Neuronal stem cell (in vitro differentiated cells): Measurements from ENCODE around the gene DEK.

ENCODE experiments used
- DNase-seq: peaks from one replicate; pipeline ENCODE4 v3.0.0-alpha.2; 2013; ENCODE audit warnings: low spot score
- H2AFZ ChIP-seq: one replicate; pipeline ENCODE4 v1.6.1; 2013; ENCODE audit warnings: mild to moderate bottlenecking, low read length, inconsistent platforms
- H2AK5ac ChIP-seq: 2 replicates; pipeline ENCODE4 v1.6.1; 2013; ENCODE audit warnings: low read depth, mild to moderate bottlenecking, inconsistent platforms, low read length, moderate library complexity, mixed read lengths
- H2BK120ac ChIP-seq: 2 replicates; pipeline ENCODE4 v1.6.1; 2013; ENCODE audit warnings: low read depth, mild to moderate bottlenecking, inconsistent platforms, low read length, moderate library complexity, mixed read lengths
- H2BK12ac ChIP-seq: one replicate; pipeline ENCODE4 v1.6.1; 2013; ENCODE audit warnings: low read length, inconsistent platforms
- H2BK15ac ChIP-seq: 2 replicates; pipeline ENCODE4 v1.6.1; 2013; ENCODE audit warnings: mild to moderate bottlenecking, low read length, inconsistent platforms, mixed read lengths
- H2BK5ac ChIP-seq: one replicate; pipeline ENCODE4 v1.6.1; 2013; ENCODE audit warnings: inconsistent platforms, mild to moderate bottlenecking, low read length, moderate library complexity
- H3K14ac ChIP-seq: one replicate; pipeline ENCODE4 v1.6.1; 2013; ENCODE audit warnings: low read length, inconsistent platforms
- H3K18ac ChIP-seq: 2 replicates; pipeline ENCODE4 v1.6.1; 2013; ENCODE audit warnings: low read length, inconsistent platforms
- H3K23ac ChIP-seq: 2 replicates; pipeline ENCODE4 v1.6.1; 2013; ENCODE audit warnings: low read depth, mild to moderate bottlenecking, mixed read lengths, low read length, inconsistent platforms; ENCODE audit not compliant: poor library complexity
- H3K27ac ChIP-seq: replicated peaks from 3 replicates; pipeline ENCODE4 v1.5.1; 2013; ENCODE audit warnings: low read length, inconsistent platforms
- H3K27me3 ChIP-seq, 3 experiments: 2 replicates each; pipeline ENCODE4 v1.6.1; 2013; ENCODE audit warnings: low read length in 3 of 3, mild to moderate bottlenecking in 2 of 3, inconsistent platforms in 1 of 3, low read depth in 1 of 3, mixed read lengths in 1 of 3, moderate library complexity in 1 of 3; ENCODE audit not compliant: control insufficient read depth in 3 of 3, insufficient read depth in 3 of 3
- H3K36me3 ChIP-seq, 2 donors: replicated peaks in 1 of 2; 2 replicates each; pipeline ENCODE4 v1.6.1; 2013; ENCODE audit warnings: low read length in 2 of 2; ENCODE audit not compliant: control insufficient read depth in 2 of 2, insufficient read depth in 2 of 2
- H3K4ac ChIP-seq: 2 replicates; pipeline ENCODE4 v1.6.1; 2013; ENCODE audit warnings: inconsistent platforms, mild to moderate bottlenecking, low read length, moderate library complexity
- H3K4me1 ChIP-seq, 2 donors: 1 replicate in 1 of 2; 2 replicates in 1 of 2; pipeline ENCODE4 v1.6.1; 2013; ENCODE audit warnings: low read length in 2 of 2, low read depth in 1 of 2; ENCODE audit not compliant: control insufficient read depth in 2 of 2, insufficient read depth in 1 of 2
- H3K4me2 ChIP-seq: one replicate; pipeline ENCODE4 v1.6.1; 2013; ENCODE audit warnings: mild to moderate bottlenecking, low read length, inconsistent platforms; ENCODE audit not compliant: insufficient read depth, poor library complexity, severe bottlenecking
- H3K4me3 ChIP-seq, 2 donors: 2 replicates each; pipeline ENCODE4 v1.5.1; 2013; ENCODE audit warnings: low read length in 2 of 2, mild to moderate bottlenecking in 2 of 2, inconsistent platforms in 1 of 2, moderate library complexity in 1 of 2
- H3K79me1 ChIP-seq: one replicate; pipeline ENCODE4 v1.6.1; 2013; ENCODE audit warnings: low read depth, mild to moderate bottlenecking, inconsistent platforms, low read length, moderate library complexity
- H3K9ac ChIP-seq: one replicate; pipeline ENCODE4 v1.6.1; 2013; ENCODE audit warnings: mild to moderate bottlenecking, low read depth, low read length, inconsistent platforms; ENCODE audit not compliant: poor library complexity
- H3K9me3 ChIP-seq, 2 donors: replicated peaks in 1 of 2; 2 replicates each; pipeline versions ENCODE3 to v1.6.1; 2013; ENCODE audit warnings: low read length in 2 of 2, mild to moderate bottlenecking in 2 of 2, inconsistent platforms in 1 of 2, low read depth in 1 of 2, mixed read lengths in 1 of 2, moderate library complexity in 1 of 2; ENCODE audit not compliant: control insufficient read depth in 2 of 2, insufficient read depth in 1 of 2
- H4K8ac ChIP-seq: one replicate; pipeline ENCODE4 v1.6.1; 2013; ENCODE audit warnings: low read depth, mild to moderate bottlenecking, inconsistent platforms, low read length, moderate library complexity
- H4K91ac ChIP-seq: one replicate; pipeline ENCODE4 v1.6.1; 2013; ENCODE audit warnings: low read length, low read depth, mild to moderate bottlenecking, inconsistent platforms; ENCODE audit not compliant: poor library complexity
- WGBS, 2 donors: extraction: QIAGEN DNeasy Blood & Tissue Kit; methylation state at CpG; one replicate each; pipeline ENCODE4 v1.1.7; 2013; ENCODE audit warnings: missing lambda C conversion rate in 2 of 2, mixed read lengths in 1 of 2; ENCODE audit not compliant: insufficient read length in 2 of 2, insufficient replicate concordance in 1 of 2; ENCODE audit errors: extremely low coverage in 2 of 2; 5-methylcytosine and 5-hydroxymethylcytosine counted together

The DEK gene

GRCh38 chr6:18308070-18308735 lies 43.9 kb upstream of the DEK start:
- H2BK12ac ChIP-seq: no peak overlapping the region
- no CpG with 5 or more reads among the region's 4 CpGs for WGBS, 2 donors
- H2BK15ac ChIP-seq: no peak overlapping the region
- no peak overlapping the region for H3K9ac ChIP-seq
- H3K27ac ChIP-seq: no peak overlapping the region
- H3K4me3 ChIP-seq: no peak overlapping the region
- no peak for DNase-seq
- no peak overlapping the region for H3K4me2 ChIP-seq
- no peak overlapping the region for H2BK120ac ChIP-seq
- no peaks in the 10 kb centered on the region for H3K27me3 ChIP-seq
- no peak overlapping the region for H3K4ac ChIP-seq
- H4K8ac ChIP-seq: no peak overlapping the region
- no peak overlapping the region for H3K18ac ChIP-seq
- H2BK5ac ChIP-seq: no peak overlapping the region
- H3K79me1 ChIP-seq: no peaks in the 10 kb centered on the region
- H3K14ac ChIP-seq: no peak overlapping the region
- no peaks in the 10 kb centered on the region for H3K36me3 ChIP-seq
- no peaks in the 10 kb centered on the region for H3K9me3 ChIP-seq
- no peak overlapping the region for H3K23ac ChIP-seq
- no peak overlapping the region for H2AK5ac ChIP-seq
- H2AFZ ChIP-seq: no peak overlapping the region
- no peak overlapping the region for H4K91ac ChIP-seq
- H3K4me1 ChIP-seq: peaks cover 0 to 3% of the 10 kb centered on the region in 2 donors

- Histone ChIP-seq H3K4me2 (no peak overlapping the region), H3K4me1 (peaks cover 0 to 3% of the 10 kb centered on the region in 2 donors), H3K4ac (no peak overlapping the region), H3K79me1 (no peaks in the 10 kb centered on the region), H3K9me3 (no peaks in the 10 kb centered on the region), H2BK120ac (no peak overlapping the region), H4K8ac (no peak overlapping the region), H3K27ac (no peak overlapping the region), H2BK12ac (no peak overlapping the region), H3K27me3 (no peaks in the 10 kb centered on the region), H2BK15ac (no peak overlapping the region), H2AFZ (no peak overlapping the region), H3K18ac (no peak overlapping the region), H3K14ac (no peak overlapping the region), H2AK5ac (no peak overlapping the region), H3K23ac (no peak overlapping the region), H4K91ac (no peak overlapping the region), H3K36me3 (no peaks in the 10 kb centered on the region), H2BK5ac (no peak overlapping the region), H3K4me3 (no peak overlapping the region), H3K9ac (no peak overlapping the region)
- WGBS, 2 donors: no CpG with 5 or more reads among the region's 2 CpGs
- DNase-seq: no peak
These were observed 42.6 kb upstream of the DEK start for GRCh38 chr6:18306977-18307376.

- Histone ChIP-seq H2AK5ac (no peak overlapping the region), H3K27me3 (no peaks in the 10 kb centered on the region), H3K79me1 (no peaks in the 10 kb centered on the region), H3K27ac (no peak overlapping the region), H3K18ac (no peak overlapping the region), H3K9ac (no peak overlapping the region), H3K36me3 (no peaks in the 10 kb centered on the region), H2BK12ac (no peak overlapping the region), H4K91ac (no peak overlapping the region), H4K8ac (no peak overlapping the region), H2BK120ac (no peak overlapping the region), H2BK5ac (no peak overlapping the region), H3K4me2 (no peak overlapping the region), H3K4me1 (peaks cover 0 to 3% of the 10 kb centered on the region in 2 donors), H3K23ac (no peak overlapping the region), H2AFZ (no peak overlapping the region), H3K4me3 (no peak overlapping the region), H2BK15ac (no peak overlapping the region), H3K9me3 (no peaks in the 10 kb centered on the region), H3K4ac (no peak overlapping the region), H3K14ac (no peak overlapping the region)
- no peak for DNase-seq
- WGBS, 2 donors: no CpG with 5 or more reads among the region's 8 CpGs
These were observed 38.5 kb upstream of the DEK start for GRCh38 chr6:18302561-18303439.
